Lower leg skin (tissue), 3 donors: ENCODE data around the gene ZNF783.

Experiments
- CTCF ChIP-seq, 3 donors: fragments of 450-650 bp; IDR thresholded peaks; one replicate each; pipeline ENCODE4 v1.5.1; 2016; ENCODE audit warnings: antibody characterized with exemption in 3 of 3, mild to moderate bottlenecking in 3 of 3, moderate library complexity in 2 of 3
- POLR2A ChIP-seq, 2 donors: fragments of 450-650 bp; IDR thresholded peaks; one replicate each; pipeline ENCODE4 v1.6.1; 2016 to 2017; ENCODE audit warnings: antibody characterized with exemption in 2 of 2, mild to moderate bottlenecking in 1 of 2, moderate library complexity in 1 of 2

GRCh38 chr7:149321978-149322541, 60.1 kb downstream of the ZNF783 start:
- no peak for TF ChIP-seq CTCF (IDR thresholded peaks at IDR 0.05)
- no peak for TF ChIP-seq POLR2A (IDR thresholded peaks at IDR 0.05)
